ENCODE measurements around the gene PRSS35. TPM values are rescaled to one million over a fixed set of nuclear protein-coding genes. Genes with fewer than 3 reads are reported as not detected.

PRSS35 gene, protein sequence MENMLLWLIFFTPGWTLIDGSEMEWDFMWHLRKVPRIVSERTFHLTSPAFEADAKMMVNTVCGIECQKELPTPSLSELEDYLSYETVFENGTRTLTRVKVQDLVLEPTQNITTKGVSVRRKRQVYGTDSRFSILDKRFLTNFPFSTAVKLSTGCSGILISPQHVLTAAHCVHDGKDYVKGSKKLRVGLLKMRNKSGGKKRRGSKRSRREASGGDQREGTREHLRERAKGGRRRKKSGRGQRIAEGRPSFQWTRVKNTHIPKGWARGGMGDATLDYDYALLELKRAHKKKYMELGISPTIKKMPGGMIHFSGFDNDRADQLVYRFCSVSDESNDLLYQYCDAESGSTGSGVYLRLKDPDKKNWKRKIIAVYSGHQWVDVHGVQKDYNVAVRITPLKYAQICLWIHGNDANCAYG
- 21.8 TPM for total RNA-seq

DNA sequence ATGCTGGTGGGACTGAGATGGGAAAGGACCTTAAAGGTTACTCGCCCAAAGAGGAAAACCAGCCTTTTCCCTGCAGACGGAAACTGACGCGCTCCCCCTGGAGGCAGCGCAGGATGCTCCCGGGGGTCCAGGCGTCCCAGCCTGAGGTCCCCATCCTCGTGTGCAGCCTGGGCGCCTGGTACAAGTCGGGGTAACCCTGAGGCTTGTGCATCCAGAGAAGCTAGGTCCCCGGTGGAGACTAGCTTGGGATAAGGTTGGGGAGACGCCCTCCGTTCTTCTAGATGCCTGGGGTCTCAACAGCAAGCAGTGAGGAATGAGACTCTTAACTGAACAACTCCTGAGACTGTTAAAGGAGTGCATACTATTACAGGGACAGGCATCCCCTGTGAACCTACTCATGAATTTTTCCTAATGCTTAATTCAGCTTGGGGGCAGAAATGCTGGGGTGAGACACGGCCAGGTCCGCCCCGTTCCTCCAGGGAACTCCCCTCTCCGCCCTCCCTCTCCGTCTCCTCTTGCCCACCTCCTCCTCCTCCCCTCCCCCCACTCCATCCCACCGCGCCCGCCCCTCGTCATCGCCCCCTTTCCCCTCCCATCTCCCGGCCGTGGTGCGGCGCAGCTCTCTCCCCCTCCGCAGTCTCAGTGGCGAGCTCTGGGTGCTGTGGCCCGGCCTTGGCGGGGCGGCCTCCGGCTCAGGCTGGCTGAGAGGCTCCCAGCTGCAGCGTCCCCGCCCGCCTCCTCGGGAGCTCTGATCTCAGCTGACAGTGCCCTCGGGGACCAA lies at the start of gene PRSS35:
Gene PRSS35, plus strand, starts transcription at position 634 of the 781 bp plus-strand sequence. CDS start 10,908 bp downstream, outside the sequence.

Other genes starting within 250 kb of the PRSS35 start
- 2.3 TPM for gene ME1, start 81.5 kb upstream of the PRSS35 start, total RNA-seq
- 2.3 TPM for gene SNAP91, start 196.6 kb downstream of the PRSS35 start, total RNA-seq

Measured in metanephros (tissue), 1 donor.